HG02884 (cell line): Measurements from ENCODE around the gene TBC1D26.
"Not testable (repeated sequence)": the region's sequence is repeated elsewhere in the genome, so short reads cannot be mapped to it uniquely, and the experiment has no call there.

ENCODE experiments used
- ATAC-seq: cut with Tn5 transposase; IDR thresholded peaks from one replicate; pipeline ENCODE4 v1.9.1; 2021; ENCODE audit warnings: mild to moderate bottlenecking, moderate library complexity; ENCODE audit not compliant: unreplicated experiment

TBC1D26 gene

DNA sequence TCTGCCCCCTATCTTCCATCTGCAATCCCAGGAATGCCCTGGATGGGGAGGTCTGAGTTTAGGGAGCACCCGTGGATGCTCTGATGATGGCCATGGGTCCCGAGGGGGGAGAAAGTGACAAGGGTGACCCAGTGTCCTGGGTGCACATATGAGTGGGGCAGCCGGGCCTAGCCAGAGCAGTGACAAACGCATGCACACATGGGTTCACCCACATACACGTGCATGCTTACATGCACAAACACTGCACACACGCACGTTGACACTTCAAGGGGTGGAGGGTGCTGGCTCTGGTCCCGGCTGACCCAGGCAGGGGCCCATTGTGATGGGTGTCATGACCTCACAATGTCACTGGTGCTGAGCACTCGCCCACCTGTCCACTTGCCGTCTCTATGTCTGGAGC is at the start of gene TBC1D26:
Gene TBC1D26 (plus strand): TSS at position 384 of the 400 bp plus-strand sequence. CDS start 3,066 bp downstream, outside the sequence.
- ATAC-seq = not testable (repeated sequence)

DNA sequence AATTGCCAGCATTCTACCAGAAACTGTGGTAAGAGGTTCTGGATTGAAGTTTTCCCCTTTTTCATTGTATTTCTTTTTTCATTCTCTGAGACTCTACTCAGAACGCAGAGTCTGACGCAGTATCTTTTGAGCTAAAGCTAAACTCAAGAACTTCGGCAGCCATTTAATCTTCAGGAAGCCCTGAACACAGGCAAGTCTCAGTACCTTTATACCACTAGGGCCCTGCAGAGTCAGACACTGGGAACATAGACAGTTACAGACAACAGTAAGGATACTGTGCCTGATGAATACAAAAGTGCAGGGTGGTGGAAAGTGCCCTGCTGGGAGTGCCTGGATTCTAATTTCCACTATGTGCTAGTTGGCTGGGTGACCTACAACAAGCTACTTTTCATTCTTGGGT is 48.9 kb upstream of the TBC1D26 start:
- not testable (repeated sequence) for ATAC-seq

DNA sequence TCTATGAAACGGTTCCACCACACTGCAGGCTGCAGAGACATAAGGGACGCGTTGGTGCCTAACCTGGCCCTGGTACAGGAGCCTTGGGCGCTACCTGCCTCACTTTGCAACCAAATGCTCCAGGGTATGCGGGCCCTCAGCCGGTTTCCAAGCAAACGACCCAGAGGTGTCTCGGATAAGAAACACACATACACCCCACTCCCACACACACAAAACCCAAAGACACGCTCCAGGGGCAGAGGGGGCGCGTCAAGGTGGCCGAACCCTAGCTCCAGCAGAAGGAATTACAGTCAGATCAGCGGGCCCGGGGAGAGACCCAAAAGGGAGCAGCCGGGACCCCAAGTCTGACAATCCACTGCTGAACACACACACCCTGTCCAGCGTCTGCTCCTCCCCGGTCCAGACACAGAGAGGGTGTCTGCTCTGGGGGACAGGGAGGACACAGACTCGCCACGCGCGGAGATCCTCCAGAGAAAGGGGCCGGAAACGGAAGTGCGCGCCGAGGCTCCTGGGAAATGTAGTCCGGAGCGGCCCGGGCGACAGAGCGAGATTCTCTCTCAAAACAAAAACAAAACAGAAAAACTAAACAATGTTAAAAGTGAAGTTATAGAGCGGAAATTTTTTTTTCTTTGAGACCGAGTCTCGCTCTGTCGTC is 48.1 kb upstream of the TBC1D26 start, which contains the start of gene TRIM16:
Gene TRIM16 (minus strand): TSS at position 488 of the 655 bp plus-strand sequence. CDS start 32,702 bp downstream, outside the sequence.
- ATAC-seq = peak; percentile 86

DNA sequence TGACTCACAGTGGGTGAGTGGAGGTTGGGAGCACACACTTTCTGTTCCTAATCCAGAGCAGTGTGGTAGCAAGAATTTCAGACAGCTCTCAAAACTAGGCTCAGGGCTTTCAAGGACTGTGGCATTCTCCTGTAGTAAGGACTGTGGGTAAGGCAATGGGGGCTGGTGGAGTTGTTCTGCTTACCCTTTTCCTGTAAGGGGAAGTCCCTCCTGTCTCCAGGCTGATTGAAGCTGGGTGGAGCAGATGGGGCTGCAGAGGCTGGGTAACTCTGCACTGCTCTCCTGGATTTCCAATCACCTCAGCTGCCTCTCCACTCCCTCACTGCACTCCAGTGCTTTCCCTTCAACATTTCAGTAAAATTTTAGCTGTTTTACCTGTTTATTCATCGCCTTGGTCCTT is 44.6 kb upstream of the TBC1D26 start:
- ATAC-seq = not testable (repeated sequence)

DNA sequence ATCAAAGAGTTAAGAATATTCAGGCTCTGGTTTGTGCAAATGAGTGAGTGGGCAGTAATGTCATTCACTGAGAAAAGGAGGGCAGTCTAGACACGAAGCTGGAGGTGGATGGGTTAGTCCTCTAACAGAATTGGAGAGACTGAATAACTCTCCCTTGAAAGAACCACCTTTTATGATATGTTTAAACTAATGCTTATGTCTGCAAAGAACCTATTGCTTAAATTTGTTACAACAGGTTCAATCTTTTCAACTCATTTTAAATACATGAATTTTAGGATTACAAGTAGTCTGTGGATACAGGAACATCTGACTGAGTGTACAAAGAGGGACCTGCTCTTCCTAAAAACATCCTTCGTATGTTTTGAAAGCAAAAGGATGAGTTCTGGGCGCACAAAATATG is 33.1 kb upstream of the TBC1D26 start:
- ATAC-seq = not testable (repeated sequence)

DNA sequence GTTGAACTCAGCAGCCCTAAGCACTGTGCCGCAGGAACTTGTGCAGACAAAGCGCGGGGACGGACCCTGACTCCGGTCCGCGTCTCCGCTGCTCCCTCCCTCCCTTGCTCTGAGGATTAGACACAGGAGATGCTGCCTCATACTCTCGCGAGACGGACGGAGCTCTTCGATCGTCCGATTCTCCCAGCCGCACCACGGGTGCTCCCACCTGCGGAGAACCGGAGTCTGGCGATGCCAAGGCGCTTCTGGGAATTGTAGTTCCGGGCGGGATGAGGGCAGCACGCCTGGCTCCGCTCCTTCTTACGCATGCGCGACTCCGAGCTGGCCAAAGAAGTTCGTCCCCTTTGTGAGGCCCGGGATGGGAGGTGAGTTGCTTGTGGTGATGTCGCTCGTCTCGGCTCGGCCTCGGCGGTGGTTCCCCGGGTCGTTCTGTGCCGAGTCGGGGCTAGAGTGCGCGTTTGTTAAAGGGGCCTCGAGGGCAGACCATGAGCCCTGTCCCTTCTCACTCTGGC is 32.6 kb upstream of the TBC1D26 start, which contains the start of gene ZNF286A:
Gene ZNF286A (plus strand): TSS at position 340 of the 512 bp plus-strand sequence. CDS start 578 bp downstream, outside the sequence.
- peak; percentile 96 for ATAC-seq

DNA sequence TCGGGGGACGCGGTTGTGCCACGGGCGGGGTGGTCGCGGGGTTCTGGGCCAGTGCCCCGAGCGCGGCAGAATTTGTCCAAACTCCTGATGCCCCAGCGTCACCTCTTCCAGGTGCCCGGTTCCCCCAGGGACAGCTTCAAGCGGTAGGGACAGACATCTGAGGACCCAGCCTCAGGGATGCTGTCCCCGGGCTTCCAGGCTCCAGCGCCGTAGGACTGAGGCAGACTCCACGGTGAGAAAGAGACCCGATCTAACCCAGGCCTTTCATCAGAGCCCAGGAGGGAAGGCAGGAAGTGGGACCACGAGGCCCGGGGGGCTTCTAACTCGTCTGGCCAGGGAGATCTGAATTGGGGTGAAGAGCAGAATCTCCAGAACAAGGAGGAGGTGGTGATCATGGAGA is 32.1 kb upstream of the TBC1D26 start:
- peak; percentile 2 for ATAC-seq

DNA sequence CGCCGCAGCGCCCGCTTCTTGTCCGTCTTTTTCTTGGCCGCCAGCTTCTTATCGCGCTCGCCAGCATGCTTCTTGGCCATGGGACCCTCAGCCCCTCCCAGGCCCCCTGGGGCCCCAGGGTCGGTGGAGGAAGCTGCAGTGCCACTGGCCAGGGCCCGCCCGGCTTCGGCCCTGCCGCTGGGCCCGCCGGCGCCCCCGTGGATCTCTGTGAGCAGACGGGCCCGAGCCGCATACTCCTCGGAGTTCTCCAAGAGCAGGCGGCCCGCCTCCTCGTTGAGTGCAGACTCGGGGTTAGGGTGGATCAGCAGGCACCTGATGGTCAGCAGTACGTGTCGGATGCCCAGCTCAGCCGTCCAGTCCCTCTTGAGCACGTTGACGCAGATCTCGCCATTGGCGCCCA is 27.8 kb upstream of the TBC1D26 start:
- not testable (repeated sequence) for ATAC-seq

DNA sequence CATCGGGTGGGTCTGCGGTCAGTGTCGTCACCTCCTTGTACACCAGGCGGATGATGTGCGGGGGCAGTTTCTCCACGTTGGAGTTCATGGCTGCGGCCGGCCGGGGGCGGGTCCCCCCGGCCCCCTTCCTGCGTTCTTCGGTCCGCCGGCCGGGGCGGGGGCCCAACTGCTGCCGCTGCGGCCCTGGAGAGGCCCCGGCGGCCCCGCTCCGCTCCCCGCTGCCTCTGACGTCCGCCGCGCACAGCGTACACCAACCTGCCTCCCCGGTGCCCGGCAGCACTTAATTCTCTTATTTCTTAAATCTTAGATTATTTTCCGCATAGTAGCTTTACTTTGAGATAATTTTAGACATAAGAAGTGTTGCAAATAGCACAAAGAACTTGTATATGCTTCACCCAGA is 27.3 kb upstream of the TBC1D26 start:
- not testable (repeated sequence) for ATAC-seq

DNA sequence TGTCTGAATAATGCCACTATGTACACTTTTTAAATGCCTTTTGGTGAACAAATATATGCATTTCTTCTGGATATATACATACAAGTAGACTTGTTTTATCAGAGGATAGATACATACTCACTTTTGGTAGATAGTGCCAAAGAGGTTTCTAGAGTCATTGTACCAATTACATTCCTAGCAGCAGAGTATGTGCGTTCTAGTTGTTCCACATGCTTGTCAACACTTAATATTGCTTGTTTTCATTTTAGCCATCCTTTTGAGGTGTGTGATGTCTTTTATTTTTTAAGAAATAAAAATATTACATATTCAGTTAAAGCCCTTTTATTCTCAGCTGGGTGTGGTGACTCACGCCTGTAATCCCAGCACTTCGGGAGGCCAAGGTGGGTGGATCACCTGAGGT is 23.2 kb upstream of the TBC1D26 start:
- ATAC-seq = not testable (repeated sequence)

DNA sequence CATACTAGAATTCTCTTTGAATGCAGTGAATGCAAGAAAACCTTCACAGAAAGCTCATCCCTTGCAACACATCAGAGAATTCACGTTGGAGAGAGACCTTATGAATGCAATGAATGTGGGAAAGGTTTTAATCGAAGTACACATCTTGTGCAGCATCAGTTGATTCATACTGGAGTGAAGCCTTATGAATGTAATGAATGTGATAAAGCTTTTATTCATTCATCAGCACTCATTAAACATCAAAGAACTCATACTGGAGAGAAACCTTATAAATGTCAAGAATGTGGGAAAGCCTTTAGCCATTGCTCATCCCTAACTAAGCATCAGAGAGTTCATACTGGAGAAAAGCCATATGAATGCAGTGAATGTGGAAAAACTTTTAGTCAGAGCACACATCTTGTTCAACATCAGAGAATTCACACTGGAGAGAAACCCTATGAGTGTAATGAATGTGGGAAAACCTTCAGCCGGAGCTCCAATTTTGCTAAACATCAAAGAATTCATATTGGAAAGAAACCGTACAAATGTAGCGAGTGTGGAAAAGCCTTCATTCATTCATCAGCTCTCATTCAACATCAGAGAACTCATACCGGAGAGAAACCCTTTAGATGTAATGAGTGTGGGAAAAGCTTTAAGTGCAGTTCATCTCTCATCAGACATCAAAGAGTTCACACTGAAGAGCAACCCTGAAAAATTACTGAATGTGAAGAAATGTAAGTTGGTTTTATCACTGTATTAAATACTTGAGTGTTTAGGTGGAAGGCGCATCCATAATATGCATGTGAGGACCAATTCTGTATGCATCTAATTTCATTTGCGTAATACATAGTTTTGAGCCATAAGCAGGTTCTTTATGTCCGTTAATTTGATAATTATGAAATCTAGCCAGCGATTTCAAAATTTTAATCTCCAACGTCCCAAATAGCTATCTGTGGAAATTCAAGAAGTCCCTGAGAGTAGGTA is 15.2 kb upstream of the TBC1D26 start:
- ATAC-seq = not testable (repeated sequence)

DNA sequence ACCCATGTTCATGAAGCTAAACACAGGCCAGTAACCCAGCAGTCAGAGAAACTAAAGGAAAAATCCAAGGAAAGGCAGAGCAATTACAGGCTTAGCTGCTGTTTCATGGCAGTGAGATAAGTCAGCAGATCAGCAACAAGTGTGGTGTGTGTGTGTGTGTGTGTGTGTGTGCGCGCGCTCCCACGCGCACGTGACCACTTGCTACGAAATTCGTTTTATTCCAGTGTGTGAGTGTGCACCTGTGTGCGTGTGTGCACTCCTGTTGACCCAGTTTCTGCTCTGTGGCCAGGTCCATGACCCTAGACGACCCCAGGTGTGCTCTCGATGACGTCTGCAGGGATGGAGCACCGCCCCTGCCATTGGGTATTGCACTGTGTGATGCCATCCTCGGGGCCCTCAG is 1.5 kb upstream of the TBC1D26 start:
- ATAC-seq = not testable (repeated sequence)

DNA sequence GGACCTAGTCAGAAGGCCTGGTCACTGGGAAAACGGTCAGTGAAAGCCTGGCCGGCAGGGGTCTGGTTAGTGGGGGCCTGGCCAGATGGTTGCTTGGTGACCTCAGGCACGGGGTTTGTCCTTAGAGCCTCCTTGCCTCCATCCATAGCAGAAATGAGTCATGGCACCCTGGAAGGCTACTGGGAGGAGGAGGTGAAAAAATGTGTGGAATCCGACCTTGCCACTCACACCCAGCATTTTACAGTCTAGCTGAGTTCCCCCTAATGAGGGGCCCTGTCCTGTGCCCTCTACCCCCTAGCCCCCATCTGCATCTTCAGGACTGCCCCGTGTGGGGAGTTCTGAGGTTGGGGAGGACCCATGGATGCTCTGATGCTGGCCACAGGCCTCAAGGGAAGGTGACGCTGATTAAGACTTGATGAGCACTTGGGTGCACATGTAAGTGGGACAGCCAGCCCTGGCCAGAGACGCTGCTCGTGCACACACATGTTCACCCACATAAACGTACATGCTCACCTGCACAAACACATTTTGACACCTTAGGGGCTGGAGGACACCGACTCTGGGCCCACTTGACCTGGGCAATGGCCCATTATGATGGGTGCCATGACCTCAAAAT is 1.2 kb downstream of the TBC1D26 start:
- ATAC-seq = not testable (repeated sequence)

DNA sequence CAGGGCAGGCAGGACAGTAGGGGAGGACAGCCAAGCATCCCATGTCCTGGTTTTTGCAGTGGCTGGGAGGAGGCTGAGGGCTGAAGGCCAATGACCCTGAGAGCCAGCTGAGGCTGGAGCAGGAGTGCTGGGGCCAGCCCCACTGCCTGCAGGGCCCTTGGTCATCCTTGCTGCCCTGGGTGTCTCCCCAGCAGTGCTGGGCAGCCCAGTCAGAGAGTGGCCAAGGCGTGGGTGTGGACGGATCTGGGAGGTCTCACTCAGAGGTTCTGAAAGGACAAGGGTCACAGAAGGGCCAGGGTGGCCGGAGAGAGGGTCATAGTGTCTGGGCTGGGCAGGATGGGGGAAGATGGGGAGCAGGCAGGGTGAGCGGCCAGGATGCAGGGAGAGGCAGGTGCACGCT is 4.5 kb downstream of the TBC1D26 start:
- ATAC-seq = not testable (repeated sequence)

DNA sequence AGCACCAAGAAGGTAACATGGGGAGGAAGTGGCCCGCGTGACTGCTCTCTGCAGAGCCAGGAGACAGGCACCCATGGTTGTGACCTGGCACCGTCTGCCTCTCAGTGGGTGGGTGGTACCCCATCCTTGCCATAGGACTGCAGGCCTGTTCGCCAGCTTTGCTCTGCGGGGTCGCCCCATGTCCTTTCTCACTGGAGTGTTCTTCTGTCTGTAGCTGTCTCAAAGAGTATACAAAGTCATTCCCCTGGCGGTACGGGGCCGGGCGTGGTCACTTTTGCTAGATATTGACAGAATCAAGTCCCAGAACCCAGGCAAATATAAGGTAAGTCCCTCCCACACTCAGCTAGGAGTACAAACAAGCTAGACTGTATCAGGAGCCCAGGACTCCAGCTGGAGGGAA is 6.0 kb downstream of the TBC1D26 start:
- no peak for ATAC-seq

DNA sequence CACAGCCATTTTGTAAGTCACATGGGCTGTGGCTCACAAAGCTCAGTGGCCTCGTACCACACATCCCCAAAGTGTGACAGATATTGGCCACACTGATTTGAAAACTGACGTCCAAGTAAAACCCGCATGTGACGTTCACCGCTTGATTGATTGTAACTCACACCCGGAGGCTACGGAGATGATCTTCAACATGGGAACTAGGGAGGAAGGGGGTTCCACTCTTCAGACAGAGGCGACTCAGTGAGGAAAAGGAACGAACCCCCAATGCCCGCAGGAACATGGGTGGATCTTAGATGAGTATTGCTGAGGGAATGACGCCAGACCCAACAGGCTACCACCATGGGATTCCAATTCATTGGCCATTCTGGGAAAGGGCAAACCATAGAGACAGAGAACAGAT is 7.2 kb downstream of the TBC1D26 start:
- not testable (repeated sequence) for ATAC-seq

DNA sequence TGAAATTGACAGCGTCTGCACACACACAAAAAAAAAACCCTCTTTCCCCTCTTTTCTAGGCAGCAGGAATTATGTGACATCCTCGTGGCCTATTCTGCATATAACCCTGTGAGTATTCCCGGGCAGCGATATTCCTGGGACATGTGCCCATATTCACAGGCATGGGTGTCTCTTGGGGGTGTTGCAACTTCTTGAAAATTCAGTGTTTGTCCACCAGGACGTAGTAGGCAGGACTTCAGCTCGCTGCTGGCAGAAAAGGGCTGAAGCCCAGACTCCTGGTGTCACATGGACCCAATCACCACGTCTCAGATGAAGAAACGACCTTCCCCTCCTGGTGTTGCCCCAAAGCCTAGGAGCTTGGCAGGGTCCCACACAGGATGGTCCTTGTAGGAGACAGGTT is 8.0 kb downstream of the TBC1D26 start:
- ATAC-seq = not testable (repeated sequence)

DNA sequence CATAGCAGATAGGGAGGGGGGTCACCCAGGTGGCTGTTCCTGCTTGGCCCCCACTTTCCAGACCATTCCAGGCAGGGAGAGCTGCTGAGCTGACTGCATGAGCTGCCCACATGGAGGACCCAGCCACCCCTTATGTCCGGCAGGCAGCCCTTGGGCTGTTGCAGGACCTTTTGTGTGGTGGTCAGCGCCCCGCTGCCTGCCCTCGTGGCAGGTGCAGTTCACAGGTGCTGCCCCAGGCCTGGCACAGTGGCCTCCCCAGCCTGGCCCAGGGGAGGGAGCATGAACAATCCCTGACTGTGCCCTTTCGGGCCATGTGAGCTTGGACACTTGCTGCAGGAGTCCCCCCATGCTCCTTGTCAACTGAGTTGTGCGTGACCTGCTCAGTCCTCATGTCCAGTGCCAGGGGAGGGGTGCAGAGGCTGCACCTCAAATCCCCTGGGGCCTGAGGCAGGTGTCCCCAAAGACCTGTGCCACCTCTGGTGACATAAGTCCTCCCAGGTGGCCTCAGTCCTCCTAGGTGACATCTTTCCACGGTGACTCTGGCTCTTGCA is 8.6 kb downstream of the TBC1D26 start:
- no peak for ATAC-seq

DNA sequence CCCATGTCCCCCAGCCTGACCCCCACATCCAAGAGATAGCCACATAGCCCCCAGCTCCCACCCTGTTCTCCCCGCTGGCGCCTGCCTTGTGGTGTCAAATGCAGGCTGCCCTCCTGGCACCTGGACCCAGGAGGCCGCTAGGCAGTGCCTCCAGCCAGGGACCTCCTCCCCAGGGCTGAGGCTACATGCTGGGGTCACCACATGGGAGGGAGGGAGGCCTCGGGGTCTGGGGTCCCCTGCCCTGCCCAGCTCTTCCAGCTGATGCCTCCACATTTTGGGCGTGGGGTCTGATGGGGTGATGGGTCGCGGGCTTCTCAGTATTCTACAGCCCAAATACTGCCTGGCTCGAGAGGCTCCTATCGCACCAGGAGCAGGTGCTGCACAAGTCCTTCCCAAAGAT is 9.5 kb downstream of the TBC1D26 start:
- ATAC-seq = no peak

DNA sequence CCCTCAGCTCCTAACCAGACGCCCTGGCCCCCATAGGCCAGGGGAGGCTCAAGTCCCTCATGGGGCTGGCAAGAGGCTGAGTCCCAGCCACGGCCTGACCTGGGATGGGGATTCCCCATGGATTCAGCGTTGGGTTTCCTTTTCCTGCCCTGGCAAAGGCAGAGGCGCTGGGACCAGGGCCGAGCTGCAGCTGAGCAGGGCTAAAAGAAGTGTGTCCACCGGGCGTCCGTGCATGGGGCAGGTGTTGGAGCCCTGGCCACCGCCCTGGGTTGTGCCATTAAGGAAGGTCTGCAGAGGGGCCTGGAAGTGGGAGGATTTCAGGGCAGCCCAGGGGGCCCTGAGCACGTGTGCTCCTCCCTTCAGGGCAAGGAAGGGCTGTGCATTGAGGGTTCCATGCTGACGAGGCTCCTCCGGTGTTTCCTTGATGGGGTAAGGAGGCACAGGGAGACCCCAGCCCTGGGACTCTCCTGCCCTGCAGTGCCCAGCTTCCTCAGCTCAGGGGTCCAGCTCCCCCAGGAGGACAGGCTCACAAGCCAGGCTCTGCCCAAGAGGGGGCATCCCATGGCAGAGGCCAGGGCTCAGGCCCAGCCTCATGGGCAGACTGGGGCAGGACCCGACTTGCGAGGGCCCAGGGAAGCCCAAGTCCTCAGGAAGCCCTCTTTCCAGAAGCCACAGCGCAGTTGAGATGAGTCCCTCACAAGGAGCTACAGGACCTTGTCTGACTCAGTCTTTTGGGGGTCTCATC is 10.1 kb downstream of the TBC1D26 start:
- ATAC-seq = no peak
